22Rv1 (cell line): ENCODE data around the gene HMBS.

Source experiments
- CTCF ChIP-seq: fragments of 450-650 bp; IDR thresholded peaks from 2 replicates; pipeline ENCODE4 v1.5.1; 2017; ENCODE audit warnings: mild to moderate bottlenecking
- ZFX ChIP-seq: fragments of 450-650 bp; IDR thresholded peaks from 2 replicates; pipeline ENCODE4 v1.6.1; 2017; ENCODE audit warnings: antibody characterized with exemption, borderline replicate concordance

GRCh38 chr11:119055901-119056300 lies 28.8 kb upstream of the HMBS start:
- TF ChIP-seq CTCF (no peak), ZFX (no peak)
